GM21723 (cell line): ENCODE data around the gene RSPH6A.

Source experiments
- ATAC-seq: cut with Tn5 transposase; IDR thresholded peaks from one replicate; pipeline ENCODE4 v1.9.1; 2021; ENCODE audit warnings: mild to moderate bottlenecking, moderate library complexity; ENCODE audit not compliant: unreplicated experiment

Gene RSPH6A

GRCh38 chr19:45781214-45782161 is 33.6 kb downstream of the RSPH6A start:
- ATAC-seq: no peak

- no peak for ATAC-seq
These were observed 34.5 kb downstream of the RSPH6A start for GRCh38 chr19:45780448-45781213.

GRCh38 chr19:45780146-45780447 is 35.0 kb downstream of the RSPH6A start:
- ATAC-seq: no peak

GRCh38 chr19:45779231-45780145 is 35.6 kb downstream of the RSPH6A start:
- ATAC-seq: peak; percentile 87

GRCh38 chr19:45778010-45778661 is 37.0 kb downstream of the RSPH6A start:
- no peak for ATAC-seq

- no peak for ATAC-seq
These were observed 37.6 kb downstream of the RSPH6A start for GRCh38 chr19:45777395-45777961.

- ATAC-seq: no peak
These were observed 40.3 kb downstream of the RSPH6A start for GRCh38 chr19:45774765-45775164.

- ATAC-seq: no peak
These were observed 41.7 kb downstream of the RSPH6A start for GRCh38 chr19:45773384-45773783.

GRCh38 chr19:45772912-45773311 is 42.2 kb downstream of the RSPH6A start:
- ATAC-seq: no peak

GRCh38 chr19:45772130-45772840 is 42.8 kb downstream of the RSPH6A start:
- ATAC-seq: no peak

- no peak for ATAC-seq
These were observed 43.7 kb downstream of the RSPH6A start for GRCh38 chr19:45771311-45771933.

GRCh38 chr19:45770192-45771101 is 44.7 kb downstream of the RSPH6A start:
- ATAC-seq: peak; percentile 51

- ATAC-seq: no peak
These were observed 45.3 kb downstream of the RSPH6A start for GRCh38 chr19:45769821-45770191.

- ATAC-seq: peak; percentile 48
These were observed 45.9 kb downstream of the RSPH6A start, which contains the start of gene SIX5 for GRCh38 chr19:45768984-45769782. TSS of gene SIX5 (minus strand) at chr19:45769252. CDS start at chr19:45768844, 408 bp downstream.

- ATAC-seq: no peak
These were observed 46.5 kb downstream of the RSPH6A start for GRCh38 chr19:45768655-45768983.

- no peak for ATAC-seq
These were observed 47.0 kb downstream of the RSPH6A start for GRCh38 chr19:45767881-45768654.
